ENCODE results near the gene GRID1.

The GRID1 gene

DNA sequence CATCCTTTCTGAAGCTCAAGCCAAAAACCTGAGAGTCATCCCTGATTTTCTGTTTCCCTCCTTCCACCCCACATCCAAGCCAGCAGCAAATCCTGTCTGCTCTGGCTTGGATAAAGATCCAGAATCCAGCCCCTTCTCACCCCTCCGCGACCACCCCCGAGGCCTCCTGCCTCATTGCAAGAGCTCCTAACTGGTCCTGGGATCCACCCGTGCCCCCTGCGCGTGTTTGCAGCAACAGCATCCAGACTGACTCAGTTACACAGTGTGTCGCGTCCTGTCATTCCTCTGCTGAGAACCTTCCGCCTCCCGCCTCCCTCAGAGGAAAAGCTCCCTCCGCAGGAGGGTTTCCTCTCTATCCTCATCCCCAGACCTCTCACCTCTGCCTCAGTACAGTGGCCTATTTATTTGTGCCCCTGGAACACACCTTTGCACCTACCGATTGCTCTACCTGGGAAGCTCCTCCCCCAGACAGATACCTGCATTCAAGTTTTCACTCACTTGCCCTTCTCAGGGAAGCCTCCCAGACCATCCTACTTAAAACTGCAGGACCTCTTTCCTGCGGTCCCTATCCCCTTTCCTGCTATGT is 21.6 kb upstream of the GRID1 start:
- H3K4me3 Mint-ChIP-seq = no peak overlapping the region
- DNase-seq = no peak
- ATAC-seq (replicated peaks) = no peak
- no peak overlapping the region for H3K27ac Mint-ChIP-seq
- peaks cover 0 to 3% of the 10 kb centered on the region in 2 donors for H3K36me3 Mint-ChIP-seq
- peaks cover 66 to 86% of the 10 kb centered on the region in 2 donors for H3K27me3 Mint-ChIP-seq
- peaks cover 13 to 18% of the 10 kb centered on the region in 2 donors for H3K4me1 Mint-ChIP-seq
- H3K9me3 Mint-ChIP-seq = no peaks in the 10 kb centered on the region

DNA sequence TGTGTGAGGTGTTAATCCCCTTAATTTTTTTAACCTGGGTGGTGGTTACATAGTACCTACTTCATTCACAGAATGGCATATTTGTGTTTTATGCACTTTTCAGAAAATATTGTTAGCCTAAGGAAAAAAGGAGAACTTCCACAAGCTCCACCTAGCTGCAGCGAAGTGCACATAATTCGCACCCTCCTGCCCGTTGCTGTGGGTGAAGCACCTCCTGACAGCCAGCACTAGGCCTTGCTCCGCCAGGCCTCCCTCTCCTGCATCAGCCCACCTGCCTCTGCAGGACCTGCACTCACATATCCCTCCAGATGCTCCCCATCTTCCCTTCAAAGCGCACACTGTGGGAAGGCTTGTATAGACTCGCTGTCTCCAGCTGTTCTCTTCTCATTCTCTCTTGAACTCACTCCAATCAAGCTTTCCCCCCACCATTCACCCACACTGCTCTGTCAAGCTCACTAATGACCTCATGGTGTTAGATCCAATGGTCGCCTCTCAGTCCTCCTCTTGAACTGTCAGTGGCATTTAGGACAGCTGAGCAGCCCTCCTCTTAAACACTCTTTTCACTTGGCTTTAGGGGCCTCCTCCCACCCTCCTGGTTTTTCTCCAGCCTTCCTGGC is 20.7 kb upstream of the GRID1 start:
- Mint-ChIP-seq H3K9me3 (no peaks in the 10 kb centered on the region), H3K36me3 (peaks cover 0 to 3% of the 10 kb centered on the region in 2 donors), H3K4me3 (peak overlapping the region in 1 of 2 donors; percentile 27), H3K27ac (no peak overlapping the region), H3K4me1 (peaks cover 9 to 14% of the 10 kb centered on the region in 2 donors), H3K27me3 (peaks cover 58 to 76% of the 10 kb centered on the region in 2 donors)
- ATAC-seq (replicated peaks) (no peak), DNase-seq (no peak)

DNA sequence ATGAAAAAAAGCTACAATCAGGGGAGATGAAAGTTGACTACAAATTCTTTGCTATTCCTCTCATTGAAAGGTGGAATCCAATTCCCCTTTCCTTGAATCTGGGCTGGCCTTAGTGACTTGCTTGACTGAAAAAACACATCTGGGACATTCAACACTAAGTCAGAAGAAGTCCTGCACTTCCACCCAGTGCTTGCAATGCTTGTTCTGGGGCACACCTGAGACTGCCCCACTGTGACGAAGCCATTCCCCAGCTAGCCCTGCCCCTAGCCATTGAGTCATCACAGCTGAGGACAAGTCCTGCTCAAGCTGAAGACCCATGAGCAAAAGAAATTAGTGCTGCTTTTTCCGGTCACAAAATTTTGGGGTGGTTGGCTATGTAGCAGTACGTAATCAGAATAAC is 19.2 kb upstream of the GRID1 start:
- no peak for DNase-seq
- Mint-ChIP-seq H3K27ac (no peak overlapping the region), H3K27me3 (peaks cover 54 to 75% of the 10 kb centered on the region in 2 donors), H3K4me3 (no peak overlapping the region), H3K4me1 (peaks cover 4 to 5% of the 10 kb centered on the region in 2 donors), H3K9me3 (no peaks in the 10 kb centered on the region), H3K36me3 (peaks cover 0 to 3% of the 10 kb centered on the region in 2 donors)
- no peak for ATAC-seq (replicated peaks)

DNA sequence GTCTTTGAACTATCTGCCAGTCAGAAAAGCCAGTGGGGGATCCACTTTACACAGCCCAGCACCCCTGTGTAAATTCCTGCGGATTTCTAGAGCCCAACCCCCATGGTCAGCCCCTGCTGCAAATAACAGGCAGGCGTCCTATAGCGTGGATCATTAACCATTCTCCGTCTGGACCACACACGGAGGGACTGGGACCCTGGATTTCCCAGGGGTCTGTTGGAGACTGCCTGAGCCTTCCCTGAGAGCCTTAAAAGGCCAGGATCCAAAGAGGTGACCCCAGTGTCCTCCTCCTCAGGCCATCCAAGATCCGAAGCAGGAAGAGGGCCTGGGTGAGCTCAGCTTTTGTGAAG is 11.2 kb upstream of the GRID1 start:
- H3K36me3 Mint-ChIP-seq = no peaks in the 10 kb centered on the region
- H3K27ac Mint-ChIP-seq = no peak overlapping the region
- no peak for DNase-seq
- H3K9me3 Mint-ChIP-seq = no peaks in the 10 kb centered on the region
- H3K4me3 Mint-ChIP-seq = no peak overlapping the region
- peaks cover 51 to 75% of the 10 kb centered on the region in 2 donors for H3K27me3 Mint-ChIP-seq
- peaks cover 0 to 2% of the 10 kb centered on the region in 2 donors for H3K4me1 Mint-ChIP-seq
- no peak for ATAC-seq (replicated peaks)

DNA sequence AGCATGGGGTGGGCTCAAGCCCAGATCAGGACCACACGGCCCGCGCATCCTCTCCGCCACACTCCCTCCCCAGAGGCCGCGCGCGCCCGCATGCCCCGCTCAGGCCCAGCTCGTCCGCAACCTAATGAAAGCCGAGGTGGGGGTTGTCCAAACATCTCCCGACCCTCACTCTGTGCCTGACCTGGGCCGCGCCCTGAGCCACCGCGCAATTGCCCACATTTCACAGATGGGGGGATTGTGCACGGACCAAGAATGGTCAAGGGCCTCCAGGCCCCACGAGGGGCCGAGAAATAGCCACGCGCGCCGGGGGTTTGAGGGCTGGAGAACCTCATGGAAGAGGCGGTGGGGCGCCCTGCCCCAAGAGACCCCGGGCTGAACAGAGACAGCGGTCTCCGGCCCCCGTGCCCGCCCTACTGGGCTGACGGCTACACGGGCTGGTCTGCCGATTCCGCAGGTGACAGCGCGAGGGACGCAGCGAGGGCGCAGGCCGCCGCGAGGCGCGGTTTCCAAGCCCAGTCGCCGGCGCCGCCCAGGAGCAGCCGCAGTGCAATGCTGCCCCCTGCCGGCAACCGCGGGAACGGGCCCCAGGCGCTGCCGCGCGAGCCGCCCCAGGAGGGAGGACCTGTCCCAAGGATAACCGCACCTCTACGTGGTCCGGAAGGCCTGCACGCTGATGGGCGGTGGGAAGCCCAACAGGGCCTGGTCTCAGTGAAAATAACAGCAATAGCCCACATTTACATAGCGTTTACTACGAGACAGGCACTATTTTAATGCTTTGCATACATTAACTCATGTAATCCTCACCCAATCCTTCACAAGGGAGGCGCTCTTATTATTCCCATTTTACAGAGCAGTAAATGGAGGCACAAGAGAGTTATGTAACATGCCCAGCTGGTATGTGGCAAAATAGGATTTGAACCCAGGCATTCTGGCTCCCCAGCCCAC is 10.5 kb upstream of the GRID1 start:
- ATAC-seq (replicated peaks) (peak; percentile 92 to 97), DNase-seq (peak; percentile 81)
- peak overlapping the region in 1 of 2 donors; percentile 41 for H3K4me3 Mint-ChIP-seq
- peaks cover 58 to 81% of the 10 kb centered on the region in 2 donors for H3K27me3 Mint-ChIP-seq
- H3K9me3 Mint-ChIP-seq = no peaks in the 10 kb centered on the region
- H3K36me3 Mint-ChIP-seq = no peaks in the 10 kb centered on the region
- H3K4me1 Mint-ChIP-seq = peaks cover 0 to 2% of the 10 kb centered on the region in 2 donors
- H3K27ac Mint-ChIP-seq = no peak overlapping the region

DNA sequence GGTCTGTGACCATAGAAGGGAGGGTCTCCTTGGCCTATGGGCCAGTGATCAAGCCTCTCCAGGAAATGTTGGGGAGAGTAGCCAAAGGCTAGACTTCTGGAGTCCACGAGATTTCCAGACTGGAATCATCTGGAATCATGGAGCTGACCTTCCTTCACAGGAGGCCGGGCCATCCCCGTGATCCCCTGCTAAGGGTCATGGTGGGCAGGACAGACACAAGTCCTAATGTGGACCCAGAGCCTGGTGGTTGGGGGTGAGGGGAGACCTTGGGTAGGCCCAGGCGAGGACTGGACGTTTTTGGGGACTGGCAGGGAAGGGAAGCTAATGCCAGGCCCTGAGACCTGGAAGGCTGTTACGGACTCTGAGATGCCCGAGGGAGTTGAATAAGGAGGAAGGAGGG is 9.8 kb upstream of the GRID1 start:
- no peaks in the 10 kb centered on the region for H3K36me3 Mint-ChIP-seq
- no peak overlapping the region for H3K27ac Mint-ChIP-seq
- no peaks in the 10 kb centered on the region for H3K9me3 Mint-ChIP-seq
- H3K27me3 Mint-ChIP-seq = peaks cover 56 to 81% of the 10 kb centered on the region in 2 donors
- DNase-seq = no peak
- peaks cover 0 to 2% of the 10 kb centered on the region in 2 donors for H3K4me1 Mint-ChIP-seq
- H3K4me3 Mint-ChIP-seq = no peak overlapping the region
- ATAC-seq (replicated peaks) = no peak

DNA sequence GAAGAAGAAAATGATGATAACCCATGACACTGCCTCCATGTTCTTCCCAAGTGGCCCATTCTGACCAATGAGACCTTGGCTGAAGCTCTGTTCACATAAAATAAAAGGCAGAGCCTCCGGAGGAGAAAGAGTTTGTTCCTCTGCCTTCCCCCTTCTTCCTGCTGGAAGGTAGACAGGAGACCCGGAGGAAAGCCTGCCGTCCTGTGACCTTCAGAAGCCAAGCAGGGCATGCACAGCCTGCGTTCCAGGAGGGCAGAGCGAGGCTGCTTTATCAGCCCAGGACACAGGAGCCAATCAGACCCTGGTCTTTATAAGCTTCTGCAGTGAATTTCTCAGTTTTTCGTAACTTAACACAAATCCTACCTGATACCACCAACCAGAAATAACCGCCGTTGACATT is 8.6 kb upstream of the GRID1 start:
- H3K27ac Mint-ChIP-seq = no peak overlapping the region
- H3K27me3 Mint-ChIP-seq = peaks cover 55 to 83% of the 10 kb centered on the region in 2 donors
- no peaks in the 10 kb centered on the region for H3K9me3 Mint-ChIP-seq
- H3K4me1 Mint-ChIP-seq = peaks cover 0 to 2% of the 10 kb centered on the region in 2 donors
- no peak overlapping the region for H3K4me3 Mint-ChIP-seq
- no peaks in the 10 kb centered on the region for H3K36me3 Mint-ChIP-seq
- no peak for ATAC-seq (replicated peaks)
- no peak for DNase-seq

DNA sequence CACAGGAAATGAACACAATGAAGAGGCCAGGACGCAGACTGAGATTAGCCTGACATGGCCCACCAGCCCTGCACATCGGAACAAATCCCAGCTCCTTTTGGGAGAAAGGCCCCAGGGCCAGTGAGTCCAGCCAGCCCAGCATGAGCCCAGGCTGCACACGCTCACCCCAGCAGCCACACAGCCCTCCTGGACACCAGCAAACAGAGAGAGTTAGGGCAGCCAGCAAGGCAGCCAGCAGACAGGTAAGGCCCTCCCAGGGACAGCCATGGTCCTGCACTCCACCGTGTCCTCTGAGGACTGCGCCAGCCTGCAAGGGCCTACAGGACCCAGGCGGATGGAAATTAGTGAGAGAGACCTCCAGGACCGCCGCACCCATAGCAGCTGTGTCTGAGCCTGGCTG is 8.1 kb upstream of the GRID1 start:
- Mint-ChIP-seq H3K4me1 (peaks cover 0 to 2% of the 10 kb centered on the region in 2 donors), H3K27me3 (peaks cover 55 to 83% of the 10 kb centered on the region in 2 donors), H3K9me3 (no peaks in the 10 kb centered on the region), H3K4me3 (no peak overlapping the region), H3K27ac (no peak overlapping the region), H3K36me3 (no peaks in the 10 kb centered on the region)
- no peak for ATAC-seq (replicated peaks)
- DNase-seq = no peak

DNA sequence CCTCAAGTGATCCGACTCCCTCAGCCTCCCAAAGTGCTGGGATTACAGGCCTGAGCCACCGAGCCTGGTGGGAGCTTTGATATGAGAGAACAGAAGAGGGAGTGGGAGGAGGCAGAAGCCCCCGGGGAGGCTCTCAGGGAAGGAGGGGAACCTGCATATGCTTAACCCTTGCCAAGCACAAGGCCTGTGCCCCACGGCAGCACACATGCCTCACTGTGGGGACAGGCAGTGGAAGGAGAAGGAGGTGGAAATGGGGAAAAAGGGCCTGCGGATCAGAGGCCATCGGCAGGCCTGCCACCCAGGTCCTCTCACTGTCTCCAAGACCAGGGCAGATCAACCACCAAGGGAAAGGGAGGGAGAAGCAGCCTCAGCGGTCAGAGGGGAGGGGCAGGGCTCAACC is 7.2 kb upstream of the GRID1 start:
- no peak for ATAC-seq (replicated peaks)
- H3K36me3 Mint-ChIP-seq = no peaks in the 10 kb centered on the region
- H3K4me3 Mint-ChIP-seq = no peak overlapping the region
- H3K27me3 Mint-ChIP-seq = peaks cover 63 to 88% of the 10 kb centered on the region in 2 donors
- DNase-seq = no peak
- H3K9me3 Mint-ChIP-seq = no peaks in the 10 kb centered on the region
- H3K4me1 Mint-ChIP-seq = peaks cover 0 to 2% of the 10 kb centered on the region in 2 donors
- no peak overlapping the region for H3K27ac Mint-ChIP-seq

DNA sequence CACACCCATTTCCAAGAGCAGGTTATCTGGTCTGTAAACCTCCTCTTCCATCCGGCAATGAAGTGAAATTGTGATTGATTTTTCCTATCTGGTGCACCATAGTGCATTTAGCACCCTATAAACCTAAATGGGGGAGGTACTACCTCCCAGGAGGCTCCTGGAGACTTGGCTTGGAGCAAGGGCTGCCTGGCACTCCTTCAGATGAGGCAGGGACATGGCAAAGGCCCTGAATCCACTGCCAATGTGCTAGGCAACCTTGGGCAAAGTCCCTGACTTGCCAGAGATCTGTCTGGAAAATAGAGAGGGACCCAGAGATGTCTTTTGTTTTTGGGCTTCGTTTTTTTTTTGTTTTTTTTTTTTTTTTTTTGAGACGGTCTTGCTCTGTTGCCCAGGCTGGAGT is 6.7 kb upstream of the GRID1 start:
- Mint-ChIP-seq H3K4me3 (no peak overlapping the region), H3K27ac (no peak overlapping the region), H3K4me1 (peaks cover 0 to 2% of the 10 kb centered on the region in 2 donors), H3K27me3 (peaks cover 63 to 88% of the 10 kb centered on the region in 2 donors), H3K9me3 (no peaks in the 10 kb centered on the region), H3K36me3 (no peaks in the 10 kb centered on the region)
- DNase-seq = no peak
- no peak for ATAC-seq (replicated peaks)

DNA sequence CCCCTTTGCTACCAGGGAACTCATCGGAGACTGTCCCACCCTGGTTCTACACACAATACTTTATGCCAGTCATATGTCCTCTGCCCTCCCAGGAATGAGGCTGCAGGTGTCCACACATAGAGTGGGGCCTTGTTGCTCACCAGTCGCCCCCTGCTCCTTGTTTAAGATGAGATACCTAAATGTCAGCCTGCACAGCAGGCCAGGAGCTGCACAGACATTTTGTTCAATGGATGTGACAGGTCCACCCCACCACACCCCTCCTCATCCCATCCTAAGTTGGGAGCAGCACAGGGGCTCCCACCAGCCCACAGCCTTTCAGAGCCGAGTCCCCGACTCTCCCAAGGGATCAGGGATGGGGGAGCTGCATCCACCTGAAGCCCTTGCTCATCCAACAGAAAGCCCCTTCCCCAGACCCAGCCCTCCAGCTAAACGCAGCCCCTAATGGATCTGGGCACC is 6.2 kb upstream of the GRID1 start:
- no peak for DNase-seq
- no peak for ATAC-seq (replicated peaks)
- Mint-ChIP-seq H3K27me3 (peaks cover 64 to 88% of the 10 kb centered on the region in 2 donors), H3K4me1 (peaks cover 2 to 4% of the 10 kb centered on the region in 2 donors), H3K36me3 (no peaks in the 10 kb centered on the region), H3K4me3 (no peak overlapping the region), H3K9me3 (no peaks in the 10 kb centered on the region), H3K27ac (no peak overlapping the region)

DNA sequence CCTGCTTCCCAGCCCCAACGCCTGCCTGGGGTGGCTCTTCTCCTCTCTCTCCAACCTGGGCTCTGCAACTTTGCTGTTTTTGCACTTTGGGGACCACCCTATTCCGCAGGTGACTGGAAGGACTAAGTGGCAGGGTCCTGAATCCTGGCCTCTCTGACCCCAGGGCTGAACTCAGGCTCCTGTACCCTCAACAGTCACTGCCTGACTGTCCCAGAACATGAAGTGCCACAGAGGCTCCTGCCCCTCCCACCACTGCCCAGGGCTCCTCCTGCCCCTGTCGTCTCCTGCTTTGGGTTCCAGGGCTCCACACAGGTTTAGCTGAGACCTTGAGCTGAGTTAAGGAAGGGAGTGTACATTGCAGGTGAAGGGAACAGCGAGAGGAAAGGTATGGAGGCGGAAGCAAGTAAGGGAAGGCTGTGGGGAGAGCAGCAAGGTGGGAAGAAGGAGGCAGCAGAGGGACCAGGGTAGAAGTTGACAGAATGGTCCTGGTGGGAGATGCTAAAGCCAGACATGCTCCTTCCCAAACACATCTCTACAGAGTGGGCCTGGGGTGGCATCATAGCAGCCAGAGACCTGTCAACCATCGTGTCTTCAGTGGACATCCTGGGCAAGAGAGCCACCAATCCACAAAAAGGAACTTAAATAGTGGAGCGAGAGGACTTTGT is 5.7 kb upstream of the GRID1 start:
- peaks cover 70 to 88% of the 10 kb centered on the region in 2 donors for H3K27me3 Mint-ChIP-seq
- peaks cover under 1 to 9% of the 10 kb centered on the region in 2 donors for H3K4me1 Mint-ChIP-seq
- DNase-seq (no peak), ATAC-seq (replicated peaks) (no peak)
- H3K4me3 Mint-ChIP-seq = no peak overlapping the region
- H3K9me3 Mint-ChIP-seq = no peaks in the 10 kb centered on the region
- no peaks in the 10 kb centered on the region for H3K36me3 Mint-ChIP-seq
- no peak overlapping the region for H3K27ac Mint-ChIP-seq

DNA sequence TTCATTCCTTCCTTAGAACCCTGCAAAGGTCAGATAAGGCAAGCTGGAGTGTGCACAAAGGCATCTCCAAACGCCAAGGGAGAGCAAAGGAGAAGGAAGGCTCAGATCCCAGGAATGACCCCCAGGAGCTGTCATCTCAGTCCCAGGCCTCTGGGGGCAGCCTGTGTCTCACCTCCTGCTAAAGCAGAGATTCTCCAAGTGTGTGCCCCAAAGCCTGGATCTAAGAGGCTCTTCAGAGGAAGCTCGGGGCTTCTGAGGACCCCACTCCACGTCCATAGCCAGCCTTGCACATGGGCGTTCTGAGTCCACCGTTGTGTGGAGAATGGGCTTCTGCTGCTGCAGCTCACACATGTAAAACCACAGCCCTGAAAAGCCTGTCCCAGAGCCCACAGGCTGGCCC is 5.1 kb upstream of the GRID1 start:
- H3K27ac Mint-ChIP-seq = no peak overlapping the region
- DNase-seq (no peak), ATAC-seq (replicated peaks) (no peak)
- no peak overlapping the region for H3K4me3 Mint-ChIP-seq
- H3K27me3 Mint-ChIP-seq = peaks cover 70 to 86% of the 10 kb centered on the region in 2 donors
- no peaks in the 10 kb centered on the region for H3K9me3 Mint-ChIP-seq
- H3K36me3 Mint-ChIP-seq = no peaks in the 10 kb centered on the region
- peaks cover 0 to 13% of the 10 kb centered on the region in 2 donors for H3K4me1 Mint-ChIP-seq

DNA sequence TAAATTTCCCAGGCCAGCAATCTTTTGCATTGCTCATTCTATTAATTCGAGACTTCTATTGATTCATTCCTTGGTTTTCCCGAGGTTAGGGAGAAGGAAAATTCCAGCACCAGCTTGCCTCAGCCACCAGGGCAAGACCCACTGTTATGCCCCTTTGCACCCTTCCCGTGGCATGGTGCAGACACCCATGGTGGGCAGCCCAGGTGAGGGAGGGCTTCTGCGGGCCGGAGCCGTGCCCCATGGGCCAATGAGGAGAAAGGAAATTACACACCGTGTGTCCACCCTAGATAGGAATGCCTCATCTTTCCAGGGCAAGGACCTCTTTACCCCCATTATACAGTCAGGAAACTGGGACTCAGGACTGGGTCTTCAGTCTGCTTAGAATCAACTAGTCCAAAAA is 4.5 kb upstream of the GRID1 start:
- Mint-ChIP-seq H3K4me3 (no peak overlapping the region), H3K36me3 (no peaks in the 10 kb centered on the region), H3K9me3 (no peaks in the 10 kb centered on the region), H3K27ac (no peak overlapping the region), H3K27me3 (peaks cover 70 to 81% of the 10 kb centered on the region in 2 donors), H3K4me1 (peaks cover 0 to 13% of the 10 kb centered on the region in 2 donors)
- DNase-seq = no peak
- ATAC-seq (replicated peaks) = no peak
